GM21576 (cell line): ENCODE data around the gene SURF1.
"Not testable (repeated sequence)": the region's sequence is repeated elsewhere in the genome, so short reads cannot be mapped to it uniquely, and the experiment has no call there.

ENCODE experiments used
- ATAC-seq: cut with Tn5 transposase; IDR thresholded peaks from one replicate; pipeline ENCODE4 v1.9.1; 2021; ENCODE audit warnings: mild to moderate bottlenecking, moderate library complexity; ENCODE audit not compliant: unreplicated experiment

SURF1 gene

DNA sequence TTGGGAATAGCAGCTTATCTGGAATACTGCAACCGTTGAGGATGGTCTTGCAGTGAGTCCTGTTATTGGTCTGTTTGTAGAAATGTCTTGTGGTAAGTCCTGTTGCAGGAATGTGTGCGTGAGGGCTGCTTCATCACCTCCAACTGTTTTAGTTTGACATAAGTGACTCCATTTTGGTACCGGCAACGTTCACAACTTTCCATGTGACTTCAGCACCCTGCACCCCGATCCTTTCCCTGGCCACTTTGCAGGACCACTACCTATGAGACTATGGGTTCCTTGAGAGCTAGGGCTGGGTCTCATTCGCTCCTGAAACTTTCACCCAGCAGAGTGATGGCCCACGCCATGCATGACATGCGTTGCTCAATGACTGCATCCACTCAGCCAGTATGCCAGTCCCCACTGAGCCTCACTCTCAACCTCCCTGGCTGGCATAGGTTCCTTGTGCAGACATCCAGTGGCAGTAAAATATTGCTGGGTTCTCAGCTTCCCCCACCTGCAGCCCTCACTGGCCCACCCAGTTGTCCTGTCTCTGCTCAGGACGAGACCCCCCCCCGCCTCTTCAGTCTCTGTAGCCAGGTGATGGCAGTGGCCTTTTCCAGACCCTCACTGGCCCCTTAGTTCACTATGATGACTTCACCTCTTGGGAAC, 28.3 kb downstream of the SURF1 start:
- ATAC-seq = no peak

DNA sequence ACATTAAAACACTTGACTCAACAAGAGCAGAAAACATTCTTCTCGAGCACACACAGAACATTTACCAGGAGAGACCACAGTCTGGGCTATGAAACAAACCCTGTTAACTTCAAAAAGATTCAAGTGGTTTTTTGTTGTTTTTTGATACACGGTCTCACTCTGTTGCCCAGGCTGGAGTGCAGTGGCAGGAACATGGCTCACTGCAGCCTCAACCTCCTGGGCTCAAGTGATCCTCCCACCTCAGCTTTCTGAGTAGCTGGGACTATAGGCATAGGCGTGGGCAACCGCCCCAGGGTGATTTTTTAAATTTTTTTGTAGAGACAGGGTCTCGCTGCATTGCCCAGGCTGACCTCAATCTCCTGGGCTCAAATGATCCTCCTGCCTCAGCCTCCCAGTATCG, 29.3 kb downstream of the SURF1 start:
- ATAC-seq = not testable (repeated sequence)

DNA sequence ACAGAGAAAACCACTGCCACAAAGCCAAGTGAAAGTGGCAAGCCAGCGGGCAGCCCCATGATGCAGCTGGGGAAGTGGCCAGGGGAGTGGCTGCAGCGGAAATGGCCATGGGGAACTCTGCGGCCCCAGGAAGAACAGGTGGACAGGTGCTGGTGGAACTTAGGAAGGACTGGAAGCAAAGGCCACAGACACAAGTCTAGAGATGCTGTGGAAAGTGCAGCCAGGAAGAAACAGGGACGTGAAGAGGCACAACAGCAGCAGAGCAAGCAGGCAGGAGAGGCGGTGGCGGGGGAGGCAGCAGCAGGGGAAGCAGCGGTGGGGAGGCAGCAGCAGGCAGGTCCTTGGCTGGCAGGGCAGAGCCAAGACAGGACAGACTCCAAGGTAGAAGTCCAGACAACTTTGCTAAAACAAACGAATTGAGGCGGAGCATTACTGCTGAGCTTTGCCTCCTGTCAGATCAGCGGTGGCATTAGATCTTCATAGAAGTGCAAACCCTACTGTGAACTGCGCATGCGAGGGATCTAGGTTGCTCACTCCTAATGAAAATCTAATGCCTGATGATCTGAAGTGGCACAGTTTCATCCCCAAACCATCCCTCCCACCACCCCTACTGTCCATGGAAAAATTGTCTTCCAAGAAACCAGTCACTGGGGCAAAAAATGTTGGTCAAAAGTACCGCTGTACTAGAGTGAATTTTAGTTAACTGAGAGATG, 32.1 kb downstream of the SURF1 start:
- no peak for ATAC-seq

DNA sequence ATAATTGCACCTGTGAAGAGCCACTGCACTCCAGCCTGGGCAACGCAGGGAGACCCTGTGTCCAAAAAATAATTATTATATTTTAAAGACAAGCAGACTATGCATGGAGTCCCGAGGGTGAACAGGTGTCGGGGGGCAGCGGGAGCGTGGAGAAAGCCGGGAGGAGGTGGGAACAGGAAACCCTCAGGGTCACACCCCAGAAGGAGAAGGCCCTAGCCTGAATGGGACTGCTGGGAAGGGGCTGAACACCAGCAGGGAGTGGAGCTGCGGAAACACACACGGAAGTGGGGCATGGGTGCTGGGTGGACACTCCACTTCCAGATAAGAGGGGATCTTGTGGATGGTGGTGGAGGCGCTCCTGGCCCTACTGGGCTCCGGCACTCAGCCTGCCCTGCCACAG, 33.1 kb downstream of the SURF1 start:
- no peak for ATAC-seq

DNA sequence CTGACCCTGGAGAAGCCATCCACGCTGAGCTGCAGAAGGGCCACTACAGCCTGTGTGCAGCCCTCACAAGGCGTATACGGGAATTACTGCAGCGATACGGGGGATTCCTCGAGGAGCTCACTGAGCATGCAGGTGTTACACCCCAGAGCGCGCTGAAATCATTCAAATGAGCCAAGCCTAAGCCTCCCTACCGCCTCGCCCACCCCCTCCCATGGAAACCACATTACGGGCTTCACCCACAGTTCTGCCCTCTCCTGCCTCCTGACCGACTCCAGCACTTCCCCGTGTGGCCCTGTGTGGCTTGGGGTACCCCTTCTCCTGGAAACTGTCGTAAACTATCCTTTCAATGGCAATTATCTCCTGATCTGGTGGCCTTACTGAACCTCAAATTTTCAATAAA, 33.6 kb downstream of the SURF1 start:
- ATAC-seq = no peak

DNA sequence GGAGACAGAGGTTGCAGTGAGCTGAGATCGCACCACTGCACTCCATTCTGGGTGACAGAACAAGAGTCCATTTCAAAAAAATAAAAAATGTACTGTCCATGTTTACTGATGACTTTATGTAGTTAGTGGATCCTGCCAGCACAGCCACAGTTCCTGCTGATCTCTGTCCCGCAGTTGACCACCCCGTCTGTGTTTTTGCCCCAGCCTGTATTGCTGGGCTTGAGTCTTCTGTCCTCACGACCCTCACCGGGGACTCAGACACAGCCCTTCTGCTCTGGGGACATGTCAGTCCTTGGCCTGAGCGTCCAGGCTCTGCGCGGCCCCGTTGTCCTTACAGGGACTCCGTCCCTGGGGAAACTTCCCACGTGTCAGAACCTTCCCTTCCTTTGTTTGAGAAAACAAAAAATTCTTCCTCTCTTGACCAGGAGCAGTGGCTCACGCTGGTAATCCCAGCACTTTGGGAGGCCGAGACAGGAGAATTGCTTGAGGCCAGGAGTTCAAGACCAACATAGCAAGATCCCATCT, 34.8 kb downstream of the SURF1 start:
- ATAC-seq = no peak

DNA sequence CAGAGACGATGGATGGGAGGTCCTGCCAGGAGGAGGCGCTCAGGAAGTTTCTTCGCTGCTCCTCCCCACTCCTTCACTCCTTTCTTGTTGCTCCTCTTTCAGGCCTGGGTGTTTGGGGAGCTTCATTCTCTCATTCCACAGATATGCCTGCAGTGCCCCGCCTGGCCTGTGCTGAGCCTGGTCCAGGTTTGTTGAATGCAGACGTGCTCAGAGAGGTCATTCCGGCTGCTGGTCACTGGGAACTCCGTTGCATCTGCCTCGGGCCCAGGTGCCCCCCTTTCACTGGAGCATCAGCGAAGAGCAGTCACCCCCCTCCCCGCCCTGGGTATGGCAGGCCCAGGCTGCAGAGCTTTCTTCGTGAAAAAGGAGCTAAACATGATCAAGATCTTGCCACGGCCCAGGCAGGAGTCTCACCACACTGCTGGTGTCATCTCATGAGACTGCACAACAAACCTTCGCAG, 35.8 kb downstream of the SURF1 start:
- ATAC-seq = no peak

DNA sequence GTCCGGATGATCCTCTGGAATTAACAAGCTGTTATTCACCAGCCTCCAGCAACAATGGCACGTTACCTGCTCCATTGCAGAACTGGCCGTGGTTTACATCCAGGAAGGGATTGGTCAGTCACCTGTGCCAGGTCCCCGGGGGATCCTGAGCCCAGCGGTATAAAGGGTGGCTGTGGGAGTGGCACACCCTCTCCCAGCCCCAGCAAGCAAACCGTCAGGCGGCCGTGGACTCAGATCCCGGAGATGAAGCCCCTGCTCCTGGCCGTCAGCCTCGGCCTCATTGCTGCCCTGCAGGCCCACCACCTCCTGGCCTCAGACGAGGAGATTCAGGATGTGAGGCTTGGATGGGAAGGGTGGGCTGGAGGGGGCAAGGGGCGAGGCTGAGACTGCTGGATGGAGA, 38.7 kb downstream of the SURF1 start:
- ATAC-seq = not testable (repeated sequence)

DNA sequence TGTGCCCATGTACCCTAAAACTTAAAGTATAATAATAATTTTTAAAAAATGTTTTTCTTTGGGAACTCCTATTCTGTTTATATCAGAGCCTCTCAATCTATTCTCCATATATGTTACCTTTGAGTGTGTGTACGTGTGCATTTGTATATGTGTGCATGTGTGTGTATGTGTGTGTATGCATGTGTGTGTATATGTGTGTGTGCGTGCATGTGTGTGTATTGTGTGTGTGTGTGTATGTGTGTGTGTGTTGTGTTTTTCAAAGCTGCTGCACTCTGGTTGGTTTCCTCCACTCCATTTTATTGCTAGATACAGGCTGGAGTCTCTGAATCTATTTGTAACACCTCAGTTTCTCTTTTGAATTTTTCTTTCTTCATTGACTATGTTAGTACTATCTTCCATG, 40.3 kb downstream of the SURF1 start:
- ATAC-seq = no peak

DNA sequence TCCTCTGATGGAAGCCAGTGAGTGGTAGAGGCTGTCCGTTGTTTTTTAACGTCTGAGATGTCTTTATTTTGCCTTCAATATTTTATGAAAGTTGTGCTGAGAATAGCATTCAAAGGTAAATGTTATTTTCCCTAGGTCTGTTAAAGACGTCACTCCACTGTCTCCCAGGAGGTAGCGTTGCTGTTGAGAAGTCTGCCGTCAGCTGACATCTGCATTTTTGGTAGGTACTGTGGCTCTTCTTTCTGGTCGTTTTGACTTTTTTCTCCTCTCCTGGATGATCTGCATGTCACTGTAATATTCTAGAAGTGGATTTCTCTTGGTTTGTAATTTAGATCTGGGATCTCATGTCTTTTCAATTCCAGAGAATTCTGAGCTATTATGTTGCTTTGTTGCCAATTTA, 46.7 kb downstream of the SURF1 start:
- no peak for ATAC-seq

DNA sequence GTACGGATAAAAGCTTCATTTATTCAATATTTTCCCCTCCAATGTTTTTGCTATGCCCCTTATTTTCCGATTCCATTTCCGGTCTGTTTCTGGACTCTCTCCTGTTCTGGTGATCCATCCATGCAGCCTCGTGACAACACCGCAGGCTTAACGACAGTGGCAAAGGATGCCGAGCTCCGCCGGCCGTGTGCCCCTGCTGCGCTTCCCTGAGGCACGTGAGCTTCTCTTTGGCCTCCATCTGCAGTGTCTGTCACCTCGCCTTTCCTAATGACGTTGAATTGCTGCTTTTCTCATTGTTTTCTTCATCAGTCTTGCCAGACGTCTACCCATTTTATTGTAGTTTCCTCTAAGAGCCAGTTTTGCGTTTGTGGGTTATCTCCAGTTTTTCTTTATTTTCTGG, 49.0 kb downstream of the SURF1 start:
- no peak for ATAC-seq

DNA sequence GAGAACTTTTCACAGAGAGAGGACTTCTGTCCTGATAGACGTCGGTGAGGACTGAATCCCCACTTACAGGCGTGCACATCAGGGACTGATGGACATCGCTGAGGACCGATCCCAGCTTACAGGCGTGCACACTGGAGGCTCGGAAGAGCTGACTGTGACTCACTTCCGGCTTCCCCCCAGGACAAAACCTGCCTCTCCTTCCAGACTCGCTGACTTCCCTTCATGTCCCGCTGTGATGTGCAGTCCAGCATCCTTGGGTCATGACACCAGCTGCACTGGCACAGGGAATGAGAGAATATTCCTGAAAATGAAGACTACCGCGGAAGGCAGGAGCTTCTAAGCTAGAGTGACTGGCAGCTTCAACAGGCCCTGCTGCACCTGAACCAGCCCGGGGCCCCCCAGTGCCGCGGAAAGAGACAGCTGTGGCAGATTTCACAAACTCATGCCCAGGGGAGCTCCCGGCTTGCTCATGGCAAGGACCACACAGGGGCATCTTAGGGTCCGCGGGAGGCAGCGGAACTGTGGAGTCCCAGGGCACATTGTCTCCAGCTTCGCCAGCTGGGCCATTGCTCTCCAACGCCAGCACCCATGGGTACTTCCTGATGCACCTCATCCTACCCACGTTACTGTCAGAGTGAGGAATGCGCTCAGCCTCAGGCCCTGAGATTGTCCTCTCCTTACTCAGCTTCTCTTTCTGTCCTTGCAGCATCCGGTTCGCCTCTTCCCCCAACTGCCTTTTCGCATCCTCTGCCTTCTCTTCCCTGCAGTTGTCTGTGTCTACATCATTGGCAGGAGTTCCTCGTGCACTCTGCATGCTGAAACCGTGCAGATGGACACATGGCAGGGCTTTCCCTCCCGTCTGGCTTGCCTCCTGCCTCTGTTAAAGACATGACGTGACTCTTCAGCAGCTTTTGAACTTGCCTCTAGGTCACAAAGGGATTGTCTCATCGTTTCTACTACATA, 49.8 kb downstream of the SURF1 start:
- ATAC-seq = no peak

DNA sequence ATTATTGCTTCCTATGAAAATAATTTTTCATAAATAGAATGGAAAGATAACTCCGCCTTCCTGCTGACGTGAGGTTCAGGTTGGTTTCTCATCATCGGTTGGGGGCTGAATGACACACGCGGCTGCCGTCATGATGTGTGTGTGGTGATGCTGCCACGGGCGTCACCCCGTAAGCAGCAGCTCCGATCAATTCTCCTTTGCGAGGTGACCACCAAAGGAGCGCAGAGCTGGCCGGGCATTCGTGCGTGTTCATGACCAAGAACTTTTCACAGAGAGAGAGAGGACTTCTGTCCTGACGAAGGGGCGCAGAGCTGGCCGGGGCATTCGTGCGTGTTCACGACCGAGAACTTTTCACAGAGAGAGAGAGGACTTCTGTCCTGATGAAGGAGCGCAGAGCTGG, 50.6 kb downstream of the SURF1 start:
- no peak for ATAC-seq

DNA sequence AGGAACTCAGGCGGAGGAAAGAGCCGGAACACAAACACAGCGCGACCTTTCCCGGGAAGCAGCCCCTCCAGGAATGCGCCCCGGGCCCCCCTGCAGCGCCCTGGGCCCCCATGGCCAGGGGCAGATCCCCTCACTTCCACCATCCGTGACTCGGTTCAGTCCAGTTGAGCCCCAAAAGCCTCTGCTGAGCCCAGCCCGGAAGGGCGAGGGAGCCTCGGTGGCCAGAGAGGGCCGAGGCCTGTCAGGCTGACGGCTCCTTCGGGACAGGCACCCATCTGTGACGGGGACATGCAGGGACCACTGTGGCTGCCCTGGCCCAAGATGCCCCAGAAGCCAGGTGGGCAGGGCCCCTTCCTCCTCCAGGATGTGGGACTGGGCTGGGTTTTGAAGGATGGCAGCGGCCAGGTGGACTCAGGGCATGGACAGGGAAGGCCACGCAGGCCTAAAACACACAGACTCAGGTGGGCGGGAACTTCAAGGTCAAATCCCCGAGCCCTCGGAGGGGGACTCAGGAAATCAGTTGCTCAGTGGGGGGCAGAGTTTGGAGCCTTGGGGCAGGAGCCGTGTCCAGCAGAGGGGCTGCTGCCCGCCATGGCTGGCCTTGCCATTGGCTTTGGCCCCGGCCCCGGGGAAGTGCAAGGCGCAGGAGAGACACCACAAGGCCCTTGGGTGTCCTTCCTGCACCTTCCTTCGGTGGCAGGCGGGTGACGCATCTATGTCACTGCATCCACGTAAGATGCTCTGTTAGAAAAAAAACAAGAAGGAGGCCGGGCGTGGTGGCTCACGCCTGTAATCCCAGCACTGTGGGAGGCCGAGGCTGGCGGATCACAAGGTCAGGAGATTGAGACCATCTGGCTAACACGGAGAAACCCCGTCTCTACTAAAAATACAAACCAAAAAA, 51.6 kb downstream of the SURF1 start:
- no peak for ATAC-seq

DNA sequence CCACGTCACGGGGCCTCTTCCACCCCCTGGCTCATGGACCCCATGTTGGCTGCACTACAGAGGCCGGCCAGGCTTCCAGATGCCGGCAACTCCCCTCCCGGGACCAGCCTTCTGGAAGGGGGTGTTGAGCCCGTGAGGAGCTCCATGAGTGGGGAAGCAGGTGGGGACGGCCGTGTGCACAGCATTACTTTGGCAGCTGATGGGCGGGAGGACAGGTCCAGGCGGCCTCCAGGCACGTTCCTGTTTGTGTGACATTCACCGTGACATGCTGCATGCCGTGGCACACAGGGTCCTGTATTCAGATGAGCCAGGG, 52.2 kb downstream of the SURF1 start:
- ATAC-seq = no peak

DNA sequence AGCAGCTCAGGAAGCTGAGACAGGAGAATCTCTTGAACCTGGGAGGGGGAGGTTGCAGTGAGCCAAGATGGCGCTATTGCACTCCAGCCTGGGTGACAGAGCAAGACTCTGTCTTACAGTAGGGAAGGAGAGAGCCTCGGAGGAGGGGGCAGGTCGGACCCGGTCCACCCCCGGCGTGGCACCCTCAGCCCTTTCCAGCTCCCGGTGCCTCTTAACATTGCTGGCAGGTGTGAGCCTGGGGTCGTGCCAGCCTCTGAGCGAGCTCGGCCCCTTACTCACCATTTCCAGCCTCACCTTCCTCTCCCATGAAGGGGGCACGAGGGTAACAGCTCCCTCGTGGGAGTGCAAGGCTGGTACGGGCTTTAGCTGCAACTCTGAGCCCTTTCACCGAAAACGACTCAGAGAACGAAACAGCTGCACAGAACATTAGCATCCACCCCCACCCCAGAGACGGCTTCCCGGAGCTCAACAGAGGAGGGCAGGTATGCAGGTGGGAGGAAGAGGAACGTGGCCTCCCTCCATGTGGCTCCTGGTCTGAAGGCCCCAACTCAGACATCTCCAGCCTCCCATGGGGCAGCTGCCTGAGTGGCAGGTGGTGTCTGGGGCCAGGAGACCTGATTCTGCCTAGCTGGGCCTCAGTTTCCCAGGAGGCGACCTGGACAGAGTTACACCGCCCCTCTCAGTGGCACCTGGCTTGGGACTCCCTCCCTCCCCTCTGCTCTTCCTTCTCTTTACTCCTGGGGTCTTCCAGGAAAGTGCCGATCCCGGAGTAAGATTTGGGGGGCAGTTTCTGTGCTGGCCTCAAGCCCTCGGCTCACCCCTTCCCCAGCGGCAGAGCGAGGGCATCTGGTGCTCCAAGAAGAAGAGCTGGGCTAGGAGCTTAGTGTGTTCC, 52.8 kb downstream of the SURF1 start:
- ATAC-seq = no peak
